ENCODE measurements around the gene ARL16.
A peak's percentile ranks its signal among the peaks of the same experiment; 100 is the strongest.
"Not testable (repeated sequence)": the region's sequence is repeated elsewhere in the genome, so short reads cannot be mapped to it uniquely, and the experiment has no call there.

ARL16 gene

DNA sequence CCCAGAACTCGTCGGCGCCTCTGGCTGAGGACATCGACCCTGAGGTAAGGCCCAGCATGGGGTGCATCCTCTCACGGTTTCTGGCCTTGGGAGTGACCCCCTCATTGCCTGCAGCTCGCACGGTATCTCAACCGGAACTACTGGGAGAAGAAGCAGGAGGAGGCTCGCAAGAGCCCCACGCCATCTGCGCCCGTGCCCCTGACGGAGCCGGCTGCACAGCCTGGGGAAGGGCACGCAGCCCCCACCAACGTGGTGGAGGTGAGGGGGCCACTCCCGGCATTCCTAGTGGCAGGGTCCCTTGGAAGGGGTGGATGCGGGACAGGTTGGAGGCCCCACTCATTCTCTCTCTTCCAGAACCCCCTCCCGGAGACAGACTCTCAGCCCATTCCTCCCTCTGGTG is 11.2 kb upstream of the ARL16 start:
- DNase-seq: no peak

GRCh38 chr17:81693509-81694210 is 10.1 kb upstream of the ARL16 start:
- DNase-seq: no peak

GRCh38 chr17:81691608-81692007 is 8.0 kb upstream of the ARL16 start:
- no peak for DNase-seq

GRCh38 chr17:81691196-81691595 is 7.6 kb upstream of the ARL16 start:
- DNase-seq: no peak

- DNase-seq: no peak
Measured at GRCh38 chr17:81690549-81690948, 7.0 kb upstream of the ARL16 start.

DNA sequence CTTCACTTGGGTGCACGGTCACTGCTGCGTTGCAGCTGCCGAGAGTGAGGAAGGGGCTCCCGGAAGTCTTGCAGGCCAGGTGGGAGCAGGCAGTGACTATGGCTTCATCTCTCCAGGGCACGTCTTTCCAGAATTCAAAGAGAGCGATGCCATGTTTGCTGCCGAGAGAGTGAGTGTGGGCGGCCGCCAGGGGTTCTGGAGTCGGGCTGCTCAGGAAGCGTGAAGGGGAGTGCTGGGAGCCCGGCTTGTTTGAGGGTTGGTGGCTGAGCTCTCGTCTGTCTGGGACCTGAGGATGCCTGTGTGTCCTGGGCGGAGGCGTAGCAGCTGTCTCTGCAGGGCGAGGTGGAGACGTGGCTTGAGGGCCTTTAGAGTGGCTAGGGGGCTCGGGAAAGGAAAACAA is 6.5 kb upstream of the ARL16 start:
- DNase-seq: no peak

DNA sequence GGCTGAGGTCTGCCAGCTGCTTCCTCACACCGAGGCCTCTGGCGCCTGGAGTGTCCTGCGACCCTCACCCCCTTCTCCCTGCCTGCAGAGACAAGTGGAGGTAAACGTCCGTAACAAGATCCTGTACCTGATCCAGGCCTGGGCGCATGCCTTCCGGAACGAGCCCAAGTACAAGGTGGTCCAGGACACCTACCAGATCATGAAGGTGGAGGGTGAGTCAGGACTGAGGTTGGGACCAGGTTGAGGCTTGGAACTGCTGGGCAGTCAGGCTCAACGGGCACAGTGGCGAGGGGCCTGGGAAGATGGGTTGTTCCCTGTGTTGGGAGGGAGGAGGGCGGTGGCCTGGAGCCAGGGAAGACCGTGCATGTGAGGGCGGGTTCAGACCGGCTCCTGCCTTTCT is 5.0 kb upstream of the ARL16 start:
- no peak for DNase-seq

DNA sequence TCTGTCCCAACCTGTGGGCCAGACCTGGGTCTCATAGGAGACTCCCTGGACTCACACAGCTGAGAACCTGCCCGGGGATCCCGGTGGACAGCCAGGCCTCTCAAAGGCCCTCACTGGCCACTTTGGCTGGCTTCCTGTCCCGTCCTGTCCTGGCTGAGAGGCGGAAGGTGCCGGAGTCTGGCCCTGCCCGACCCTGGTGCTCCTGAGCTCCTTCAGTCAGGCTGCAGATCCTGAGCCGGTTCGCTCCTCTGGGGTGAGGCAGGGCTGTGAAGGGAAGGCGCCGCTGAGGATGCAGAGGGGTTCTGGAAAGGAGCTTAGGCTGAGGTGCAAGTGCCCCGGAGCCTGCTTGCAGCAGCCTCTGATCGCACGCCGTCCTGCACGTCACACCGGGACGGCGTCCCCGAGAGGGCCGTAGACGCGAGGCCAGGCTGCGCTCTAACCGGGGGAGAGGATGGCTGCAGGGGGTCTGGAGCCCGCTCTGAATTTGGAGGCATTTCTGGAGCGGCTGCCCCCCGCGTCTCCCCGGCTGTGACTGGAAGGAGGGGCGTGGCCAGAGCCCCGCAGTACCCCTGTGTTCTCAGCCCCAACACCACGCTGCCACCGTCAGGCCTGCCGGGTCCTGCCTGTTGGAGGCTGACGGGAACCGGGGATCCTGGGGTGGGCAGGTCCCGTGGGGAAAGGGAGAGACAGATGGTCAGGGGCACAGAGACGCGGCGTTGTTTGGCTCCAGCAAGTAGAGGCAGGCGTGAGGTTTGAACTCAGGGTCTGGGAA is 4.4 kb upstream of the ARL16 start:
- DNase-seq: no peak

GRCh38 chr17:81686614-81687013 is 3.0 kb upstream of the ARL16 start:
- DNase-seq: no peak

DNA sequence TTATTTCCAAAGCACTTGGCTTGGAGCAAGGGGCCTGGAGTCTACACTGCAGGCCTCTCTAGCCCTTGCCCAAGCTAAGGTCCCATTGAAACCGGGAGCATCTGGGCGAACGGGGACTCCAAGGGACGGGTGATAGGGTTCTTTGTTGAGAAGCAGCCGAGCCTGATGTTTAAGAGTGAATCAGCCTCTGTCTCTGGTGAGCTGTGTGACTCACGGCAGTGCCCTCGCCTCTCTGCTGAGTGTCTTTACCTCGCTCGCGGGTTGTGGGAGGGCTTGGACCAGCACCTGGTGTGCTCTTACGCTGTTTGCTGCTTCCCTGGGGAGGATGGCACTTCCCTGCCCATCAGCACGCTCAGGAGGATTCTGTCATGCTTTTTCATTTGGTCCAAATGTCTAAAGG is 1.5 kb upstream of the ARL16 start:
- DNase-seq: no peak

DNA sequence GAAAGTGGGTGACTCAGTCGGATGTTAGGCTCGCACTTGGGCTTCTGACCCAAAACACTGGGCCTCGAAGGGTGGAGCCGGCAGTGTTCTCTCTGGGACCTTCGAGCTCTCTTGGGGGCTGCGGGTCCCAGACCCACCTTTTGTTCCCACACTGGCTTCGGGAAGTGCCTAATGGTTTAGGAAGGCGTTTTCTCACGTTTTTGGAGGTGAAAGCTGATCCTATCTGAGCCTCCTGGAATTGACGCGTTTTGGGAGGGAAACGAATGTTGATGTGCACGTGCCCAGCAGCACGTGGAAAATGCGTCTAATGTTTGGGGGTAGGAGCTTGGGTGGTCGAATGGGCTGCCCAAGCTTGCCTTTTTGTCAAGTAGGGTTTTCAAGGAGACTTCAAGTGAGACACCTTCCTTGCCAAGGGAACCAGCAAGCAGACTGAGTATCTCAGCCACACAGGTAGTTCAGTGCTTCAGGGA is 880 bp upstream of the ARL16 start:
- DNase-seq: no peak

DNA sequence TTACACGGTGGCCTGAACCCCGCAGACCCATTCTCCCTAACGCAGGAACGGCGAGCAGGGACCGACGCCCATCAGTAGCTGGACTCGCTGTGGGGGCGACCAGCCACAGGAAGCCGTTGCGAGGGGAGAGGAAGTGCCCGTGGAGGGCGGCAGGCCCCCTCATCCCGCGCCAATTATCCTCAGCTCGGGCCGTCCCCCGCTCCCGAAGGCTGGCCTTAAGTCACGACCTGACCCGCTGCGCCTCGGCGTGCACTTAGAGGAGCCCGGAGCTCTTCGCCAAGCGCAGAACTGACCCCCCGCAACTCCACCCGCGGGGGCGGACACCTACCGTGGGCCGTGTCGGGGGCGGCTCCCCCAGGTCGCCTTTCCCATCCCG is 401 bp downstream of the ARL16 start:
- no peak for DNase-seq

- no peak for DNase-seq
Measured at GRCh38 chr17:81682565-81683207, 911 bp downstream of the ARL16 start.

DNA sequence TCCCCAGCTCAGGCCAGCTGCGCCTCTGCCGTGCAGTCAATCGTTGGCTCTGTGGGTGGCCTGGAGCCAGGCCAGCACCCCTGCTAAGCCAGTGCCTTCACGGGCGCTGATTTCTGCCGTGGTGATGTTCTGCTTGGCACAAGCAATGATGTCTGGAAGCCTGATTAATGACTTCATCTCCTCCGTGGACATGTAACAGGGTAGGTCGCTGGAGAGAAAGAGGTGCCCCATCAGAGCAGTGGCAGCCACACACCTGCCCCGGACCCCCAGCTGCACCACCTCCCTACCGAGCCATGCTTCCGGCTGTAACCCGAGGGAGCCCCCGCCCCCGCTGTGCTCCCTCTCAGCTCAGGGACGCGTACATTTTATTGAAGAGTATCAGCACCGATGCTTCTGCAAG is 1.9 kb downstream of the ARL16 start:
- DNase-seq: no peak

GRCh38 chr17:81680150-81680549 is 3.4 kb downstream of the ARL16 start:
- DNase-seq: no peak

GRCh38 chr17:81676906-81677305 is 6.7 kb downstream of the ARL16 start:
- no peak for DNase-seq

- not testable (repeated sequence) for DNase-seq
Measured at GRCh38 chr17:81675515-81676221, 7.9 kb downstream of the ARL16 start.

- no peak for DNase-seq
Measured at GRCh38 chr17:81673561-81674258, 9.9 kb downstream of the ARL16 start.

GRCh38 chr17:81672954-81673353 is 10.6 kb downstream of the ARL16 start:
- DNase-seq: no peak

DNA sequence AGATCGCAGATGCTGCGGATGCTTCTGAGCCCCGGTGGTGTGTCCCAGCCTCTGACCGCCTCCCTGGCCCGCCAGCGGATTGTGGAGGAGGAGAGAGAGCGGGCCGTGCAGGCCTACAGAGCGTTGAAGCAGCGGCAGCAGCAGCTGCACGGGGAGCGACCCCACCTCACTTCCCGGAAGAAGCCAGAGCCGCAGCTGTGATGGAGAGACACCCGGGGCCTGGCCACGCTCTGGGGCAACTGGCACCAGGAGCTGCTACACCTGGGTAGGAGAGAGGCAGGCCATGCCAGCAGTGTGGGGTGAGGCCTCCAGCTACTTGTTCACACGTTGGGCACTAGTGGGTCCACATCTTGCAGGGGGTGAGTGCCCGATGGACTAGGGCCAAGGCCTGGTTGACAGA is 11.1 kb downstream of the ARL16 start:
- no peak for DNase-seq

GRCh38 chr17:81667754-81668153 is 15.8 kb downstream of the ARL16 start:
- no peak for DNase-seq

DNA sequence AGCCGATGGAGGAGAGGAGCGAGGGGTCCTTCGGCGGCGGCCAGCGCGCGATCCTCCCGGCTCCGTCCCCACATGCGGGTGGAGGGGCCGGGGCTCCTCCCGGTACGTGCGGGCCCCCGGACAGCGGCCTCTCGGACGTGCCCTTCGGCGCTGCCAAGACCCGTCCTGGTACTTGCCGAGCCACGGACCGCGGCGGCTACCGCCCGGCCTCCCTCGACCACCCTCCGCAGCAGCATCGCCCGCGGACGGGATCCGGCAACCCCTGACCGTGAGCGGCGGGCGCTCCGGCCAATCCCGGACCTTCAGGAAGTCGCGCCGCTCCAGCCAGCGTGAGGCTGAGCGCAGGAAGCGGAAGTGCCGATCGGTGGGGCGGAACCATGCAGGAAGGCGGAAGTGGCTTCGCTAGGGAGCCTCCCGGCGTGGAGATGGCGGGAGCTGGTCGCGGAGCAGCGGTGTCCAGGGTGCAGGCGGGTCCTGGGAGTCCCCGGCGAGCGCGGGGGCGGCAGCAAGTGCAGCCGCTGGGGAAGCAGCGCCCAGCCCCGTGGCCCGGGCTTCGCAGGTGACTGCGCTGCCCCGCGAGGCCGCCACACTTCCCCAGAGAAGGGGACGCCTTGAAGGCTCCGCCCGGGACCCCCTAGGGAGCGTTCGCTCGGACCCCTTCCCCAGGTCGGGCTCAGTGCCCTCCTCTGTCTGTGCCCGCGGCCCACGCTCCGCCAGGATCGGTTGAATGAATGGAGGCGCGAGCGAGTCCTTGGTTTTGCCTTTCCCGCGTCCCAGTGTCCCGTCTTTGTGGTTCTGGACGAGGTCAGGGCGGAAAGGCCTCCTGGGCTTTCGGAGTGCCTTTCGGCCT is 17.0 kb downstream of the ARL16 start, which contains the start of the genes CCDC137 and OXLD1:
Gene CCDC137 (plus strand): TSS at position 396 of the 850 bp plus-strand sequence. CDS start 30 bp downstream, at position 426.
Gene OXLD1 (minus strand): TSS at position 264 of the 850 bp plus-strand sequence. CDS start 28 bp downstream, at position 236.
- DNase-seq: peak; percentile 77
